Hepatic stellate cell (primary cell): ENCODE results near the gene EPS8L1.

Experiments used
- DNase-seq: peaks from one replicate; pipeline ENCODE4 v3.0.0; 2011; ENCODE audit warnings: low spot score

The EPS8L1 gene

GRCh38 chr19:55115446-55116065 is 39.9 kb downstream of the EPS8L1 start:
- peak; percentile 70 for DNase-seq

GRCh38 chr19:55116232-55116858 is 40.7 kb downstream of the EPS8L1 start:
- DNase-seq = peak; percentile 87

GRCh38 chr19:55116859-55117662 is 41.4 kb downstream of the EPS8L1 start, which contains the start of gene PPP1R12C:
Gene PPP1R12C (minus strand): TSS chr19:55117637. CDS start chr19:55117543, 94 bp downstream.
- DNase-seq = peak; percentile 42

- DNase-seq = peak; percentile 99
Observed at GRCh38 chr19:55117663-55118391, 42.2 kb downstream of the EPS8L1 start.

GRCh38 chr19:55118401-55118991 is 42.8 kb downstream of the EPS8L1 start:
- DNase-seq = no peak

GRCh38 chr19:55119053-55119452 is 43.4 kb downstream of the EPS8L1 start:
- DNase-seq = no peak

GRCh38 chr19:55131421-55131820 is 55.8 kb downstream of the EPS8L1 start:
- DNase-seq = no peak

- no peak for DNase-seq
Observed at GRCh38 chr19:55132453-55133129, 56.9 kb downstream of the EPS8L1 start.

- DNase-seq = no peak
Observed at GRCh38 chr19:55133639-55134444, 58.2 kb downstream of the EPS8L1 start.

- DNase-seq = no peak
Observed at GRCh38 chr19:55134736-55135135, 59.1 kb downstream of the EPS8L1 start.

GRCh38 chr19:55136399-55137102 is 60.9 kb downstream of the EPS8L1 start:
- no peak for DNase-seq
